Panc1 (cell line): ENCODE results near the gene LCE4A.

Experiments used
- CTCF ChIP-seq: fragments of 450-650 bp; IDR thresholded peaks from 2 replicates; pipeline ENCODE4 v1.5.1; 2017; ENCODE audit warnings: mild to moderate bottlenecking
- POLR2AphosphoS5 ChIP-seq: IDR thresholded peaks from 2 replicates; pipeline ENCODE4 v1.6.1; 2012; ENCODE audit warnings: mild to moderate bottlenecking, low read depth, low read length, moderate library complexity
- REST ChIP-seq, 2 experiments: IDR thresholded peaks; 2 replicates each; pipeline ENCODE4 v1.6.1; 2011 to 2012; ENCODE audit warnings: low read depth in 2 of 2, control low read depth in 1 of 2, low read length in 1 of 2, mild to moderate bottlenecking in 1 of 2, moderate library complexity in 1 of 2; ENCODE audit not compliant: insufficient read depth in 1 of 2
- SIN3A ChIP-seq: IDR thresholded peaks from 2 replicates; pipeline ENCODE4 v1.6.1; 2012; ENCODE audit warnings: low read depth, mild to moderate bottlenecking, low read length, moderate library complexity, borderline replicate concordance; ENCODE audit not compliant: insufficient read depth
- TCF7L2 ChIP-seq: IDR thresholded peaks from 2 replicates; pipeline ENCODE4 v1.6.1; 2011; ENCODE audit warnings: mild to moderate bottlenecking, low read depth, low read length, inconsistent platforms

- no peak for TF ChIP-seq CTCF
- no peak for TF ChIP-seq POLR2AphosphoS5
- TF ChIP-seq REST (IDR thresholded peaks at IDR 0.05; ENCODE audit: insufficient read depth in 1 of 2, low read depth in 2 of 2, low read length in 1 of 2), result no peak
- no peak for TF ChIP-seq TCF7L2
- no peak for TF ChIP-seq SIN3A
Observed at GRCh38 chr1:152753586-152753985, 45.6 kb downstream of the LCE4A start.
